Fibroblast of pulmonary artery (primary cell): Measurements from ENCODE around the gene ARL6IP5.

Experiments
- DNase-seq: peaks from one replicate; pipeline ENCODE4 v3.0.0-alpha.2; 2010; ENCODE audit warnings: low read depth
- H3K4me3 ChIP-seq: replicated peaks from 2 replicates; pipeline ENCODE4 v1.5.1; 2011; ENCODE audit warnings: low read depth, mild to moderate bottlenecking, control low read depth, low read length, moderate library complexity
- CTCF ChIP-seq: IDR thresholded peaks from 2 replicates; pipeline ENCODE4 v1.5.1; 2011; ENCODE audit warnings: mild to moderate bottlenecking, control low read depth, low read length, inconsistent platforms; ENCODE audit errors: missing control alignments

The ARL6IP5 gene

DNA sequence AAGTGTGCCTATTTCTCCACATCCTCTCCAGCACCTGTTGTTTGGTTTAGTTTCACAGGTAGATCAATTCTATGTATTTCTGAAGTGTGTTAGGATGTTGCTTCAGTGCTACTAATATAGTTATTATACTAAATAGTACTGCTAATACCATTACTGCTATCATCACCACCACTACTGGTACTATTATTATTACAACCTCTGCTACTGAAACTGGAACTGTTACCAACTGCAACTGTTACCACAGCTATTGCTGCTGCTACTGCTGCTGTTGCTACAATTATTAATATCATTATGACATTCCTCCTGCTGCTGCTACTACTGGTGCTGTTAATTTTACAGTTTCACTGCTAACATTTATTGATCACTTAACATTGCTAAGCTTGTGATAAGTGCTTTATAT lies 46.0 kb downstream of the ARL6IP5 start:
- no peak overlapping the region for H3K4me3 ChIP-seq
- no peak for DNase-seq
- no peak for TF ChIP-seq CTCF

GRCh38 chr3:69137005-69137404 lies 52.3 kb downstream of the ARL6IP5 start:
- H3K4me3 ChIP-seq, result no peak overlapping the region
- TF ChIP-seq CTCF, result no peak
- peak; percentile 9 for DNase-seq

DNA sequence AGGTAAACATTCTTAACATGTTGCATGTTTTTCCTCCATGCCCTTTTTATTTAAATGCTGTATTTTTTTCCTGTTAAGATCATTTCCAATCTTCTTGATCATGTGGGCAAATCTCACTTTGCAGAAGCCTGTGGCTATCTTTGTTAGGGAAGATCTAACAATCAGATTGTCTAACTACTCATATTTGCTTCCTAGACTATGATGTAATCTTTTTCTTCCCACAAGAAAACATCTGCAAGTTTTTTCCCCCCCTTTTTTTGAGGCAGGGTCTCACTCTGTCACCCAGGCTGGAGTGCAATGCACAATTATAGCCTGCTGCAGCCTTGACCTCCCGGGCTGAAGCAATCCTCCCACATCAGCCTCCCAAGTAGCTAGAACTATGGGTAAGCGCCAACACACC lies 52.7 kb downstream of the ARL6IP5 start:
- no peak for TF ChIP-seq CTCF
- no peak overlapping the region for H3K4me3 ChIP-seq

DNA sequence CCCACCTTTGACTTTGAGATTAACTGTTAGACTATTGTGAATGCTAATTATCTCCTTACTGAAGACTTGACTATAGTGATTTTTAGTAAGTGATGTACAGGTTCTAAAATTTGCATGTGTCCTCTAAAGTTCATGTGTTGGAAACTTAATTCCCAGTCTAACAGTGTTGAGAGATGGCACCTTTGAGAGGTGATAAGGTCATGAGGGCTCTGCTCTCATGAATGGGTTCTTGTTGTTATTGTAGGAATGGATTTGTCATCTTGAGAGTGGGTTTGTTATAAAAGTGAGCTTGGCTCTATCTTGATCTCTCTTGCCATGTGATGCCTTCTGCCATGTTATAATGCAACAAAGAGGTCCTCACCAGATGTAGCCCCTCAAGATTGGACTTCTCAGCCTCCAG lies 56.6 kb downstream of the ARL6IP5 start:
- DNase-seq, result no peak
- no peak for TF ChIP-seq CTCF

More for the DNA sequence above, 52.7 kb downstream of the ARL6IP5 start:
- DNase-seq, result no peak

DNA sequence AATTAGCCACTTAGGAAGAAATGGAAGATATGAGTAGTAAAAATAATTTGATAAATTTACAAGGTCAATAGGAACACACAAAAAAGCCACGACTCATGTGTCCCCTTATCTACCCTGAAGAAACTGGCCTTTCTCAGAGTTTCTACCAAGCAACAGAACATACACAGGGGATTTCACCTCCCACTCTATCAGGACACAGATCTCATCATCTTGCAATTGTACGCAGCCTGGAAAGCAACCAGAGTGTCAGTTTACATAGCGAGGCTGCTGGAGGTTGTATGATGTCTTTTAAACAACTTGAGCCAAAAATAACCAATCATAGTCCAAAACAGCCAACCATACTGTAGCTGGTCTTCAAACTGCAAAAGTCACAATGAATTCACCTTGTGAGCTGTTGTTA lies 57.4 kb downstream of the ARL6IP5 start:
- no peak overlapping the region for H3K4me3 ChIP-seq
- DNase-seq, result peak; percentile 11
- no peak for TF ChIP-seq CTCF

More for the DNA sequence above, 56.6 kb downstream of the ARL6IP5 start:
- H3K4me3 ChIP-seq, result no peak overlapping the region

DNA sequence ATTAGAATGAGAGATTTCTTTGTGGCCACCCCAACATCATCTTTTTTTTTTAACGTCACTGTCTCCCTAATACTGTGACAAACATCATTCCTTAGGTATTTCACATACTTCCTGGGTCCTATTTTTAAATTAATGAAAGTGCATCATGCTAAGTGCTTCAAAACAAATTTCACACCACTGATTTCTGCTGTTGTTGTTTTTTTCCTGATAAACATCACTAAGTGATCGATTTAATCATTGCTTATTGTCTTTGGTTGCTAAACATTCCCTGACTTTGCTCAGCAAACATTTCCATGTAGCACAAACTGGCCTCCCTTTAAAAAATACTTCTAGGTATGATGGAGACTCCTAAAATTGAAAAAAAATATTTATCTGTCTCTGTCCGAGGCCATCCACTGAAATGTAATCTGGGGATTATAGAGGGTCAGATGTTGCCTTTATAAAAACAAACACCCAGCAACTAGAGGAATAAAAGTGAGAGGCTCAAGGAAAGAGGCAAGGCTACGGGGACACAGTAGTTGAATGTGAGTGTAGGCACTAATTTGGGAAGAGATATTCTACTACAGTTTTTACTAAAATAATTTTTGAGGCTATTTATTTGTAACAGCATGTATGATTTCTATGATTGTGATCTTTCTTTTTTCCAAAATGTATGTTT lies 58.2 kb downstream of the ARL6IP5 start:
- TF ChIP-seq CTCF, result no peak
- no peak overlapping the region for H3K4me3 ChIP-seq
- DNase-seq, result no peak

DNA sequence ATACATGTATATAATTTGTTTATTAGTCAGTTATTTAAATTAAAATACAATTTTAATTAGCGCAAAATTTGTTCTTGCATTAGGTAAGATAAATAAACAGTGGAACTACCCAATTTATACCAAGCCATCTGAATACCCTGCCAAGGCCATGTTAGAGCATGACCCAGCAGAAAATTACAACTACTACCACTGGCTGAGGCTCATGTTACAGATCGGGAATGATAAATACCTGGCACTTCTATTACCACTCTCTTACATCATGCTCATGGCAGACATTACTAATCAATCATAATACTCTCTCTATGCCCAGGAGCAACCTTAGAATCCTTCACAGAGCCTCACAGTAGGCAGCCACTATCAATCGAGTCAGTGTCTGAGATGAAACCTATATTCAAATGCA lies 58.9 kb downstream of the ARL6IP5 start:
- TF ChIP-seq CTCF, result no peak
- DNase-seq, result peak; percentile 9
- H3K4me3 ChIP-seq, result no peak overlapping the region
